DND-41 (cell line): Measurements from ENCODE around the gene CFAP65.
A peak's percentile ranks its signal among the peaks of the same experiment; 100 is the strongest.

Experiments used
- ATAC-seq: fragments of 200-7000 bp; cut with Tn5 transposase; 3 replicates; pipeline ENCODE4 v1.9.1; 2021; ENCODE audit warnings: low read depth; ENCODE audit not compliant: insufficient read depth
- DNase-seq: peaks from one replicate; pipeline ENCODE4 v3.0.0-alpha.2; 2020
- H2AFZ ChIP-seq: 2 replicates; pipeline ENCODE4 v1.6.0; 2012; ENCODE audit warnings: low read depth, low read length
- H3K27ac ChIP-seq: 2 replicates; pipeline ENCODE4 v1.5.1; 2012; ENCODE audit warnings: low read length, inconsistent platforms
- H3K27me3 ChIP-seq: fragments of 200-600 bp; sonication (generic); 2 replicates; pipeline ENCODE4 v1.6.0; 2012; ENCODE audit warnings: low read length, mild to moderate bottlenecking, inconsistent platforms; ENCODE audit not compliant: insufficient read depth, poor library complexity
- H3K36me3 ChIP-seq: 2 replicates; pipeline ENCODE4 v1.5.1; 2012; ENCODE audit warnings: low read length, inconsistent platforms; ENCODE audit not compliant: insufficient read depth
- H3K4me1 ChIP-seq: 2 replicates; pipeline ENCODE4 v1.5.1; 2012; ENCODE audit warnings: mild to moderate bottlenecking, low read length; ENCODE audit not compliant: insufficient read depth
- H3K4me2 ChIP-seq: 2 replicates; pipeline ENCODE4 v1.6.0; 2012; ENCODE audit warnings: mild to moderate bottlenecking, moderate library complexity, low read length, inconsistent platforms; ENCODE audit not compliant: insufficient read depth
- H3K4me3 ChIP-seq, 2 experiments: fragments of 200-600 bp in 1 of 2; shearing (Covaris generic) in 1 of 2; 2 replicates each; pipeline ENCODE4 v1.5.1; 2012 to 2016; ENCODE audit warnings: inconsistent platforms in 2 of 2, low read length in 2 of 2, mild to moderate bottlenecking in 2 of 2, low read depth in 1 of 2, moderate library complexity in 1 of 2
- H3K79me2 ChIP-seq: 2 replicates; pipeline ENCODE4 v1.6.0; 2012; ENCODE audit warnings: low read length, inconsistent platforms; ENCODE audit not compliant: insufficient read depth
- H3K9ac ChIP-seq: 2 replicates; pipeline ENCODE4 v1.6.0; 2012; ENCODE audit warnings: low read depth, mild to moderate bottlenecking, inconsistent platforms, low read length, moderate library complexity
- H3K9me3 ChIP-seq: 2 replicates; pipeline ENCODE4 v1.5.1; 2012; ENCODE audit warnings: low read length, moderate library complexity, mild to moderate bottlenecking, inconsistent platforms; ENCODE audit not compliant: insufficient read depth, severe bottlenecking
- H4K20me1 ChIP-seq: 2 replicates; pipeline ENCODE4 v1.6.0; 2012; ENCODE audit warnings: low read length; ENCODE audit not compliant: insufficient read depth
- CTCF ChIP-seq: IDR thresholded peaks from 2 replicates; pipeline ENCODE4 v1.5.1; 2012; ENCODE audit warnings: borderline replicate concordance, low read length, moderate library complexity, mild to moderate bottlenecking; ENCODE audit not compliant: poor library complexity, severe bottlenecking; ENCODE audit errors: extremely low read depth
- EZH2 ChIP-seq: IDR thresholded peaks from 3 replicates; pipeline ENCODE4 v1.6.1; 2012; ENCODE audit warnings: borderline replicate concordance, low read depth, mild to moderate bottlenecking, moderate library complexity, low read length, inconsistent platforms; ENCODE audit not compliant: severe bottlenecking

Gene CFAP65

GRCh38 chr2:219054956-219055903 lies 13.9 kb upstream of the CFAP65 start:
- DNase-seq (no peak), ATAC-seq (no peak)
- H3K9ac ChIP-seq: no peak overlapping the region
- H3K27me3 ChIP-seq: peaks cover 9% of the 10 kb centered on the region
- H3K27ac ChIP-seq: no peak overlapping the region
- TF ChIP-seq CTCF (no peak), EZH2 (no peak)
- H3K9me3 ChIP-seq: no peaks in the 10 kb centered on the region
- H3K36me3 ChIP-seq: no peaks in the 10 kb centered on the region
- H3K4me3 ChIP-seq: no peak overlapping the region
- no peaks in the 10 kb centered on the region for H3K79me2 ChIP-seq
- no peak overlapping the region for H3K4me2 ChIP-seq
- H2AFZ ChIP-seq: no peak overlapping the region
- no peaks in the 10 kb centered on the region for H3K4me1 ChIP-seq
- no peaks in the 10 kb centered on the region for H4K20me1 ChIP-seq

- Histone ChIP-seq H4K20me1 (no peaks in the 10 kb centered on the region), H3K9ac (no peak overlapping the region), H3K4me2 (no peak overlapping the region), H2AFZ (no peak overlapping the region), H3K27me3 (peaks cover 11% of the 10 kb centered on the region), H3K4me1 (no peaks in the 10 kb centered on the region), H3K27ac (no peak overlapping the region), H3K9me3 (no peaks in the 10 kb centered on the region), H3K36me3 (no peaks in the 10 kb centered on the region), H3K79me2 (no peaks in the 10 kb centered on the region), H3K4me3 (no peak overlapping the region)
- DNase-seq: no peak
- no peak for ATAC-seq
- TF ChIP-seq CTCF (no peak), EZH2 (no peak)
Observed at GRCh38 chr2:219049282-219049681, 8.0 kb upstream of the CFAP65 start.

GRCh38 chr2:219045937-219046550 lies 4.7 kb upstream of the CFAP65 start:
- Histone ChIP-seq H4K20me1 (no peaks in the 10 kb centered on the region), H2AFZ (no peak overlapping the region), H3K4me3 (no peak overlapping the region), H3K79me2 (no peaks in the 10 kb centered on the region), H3K9me3 (no peaks in the 10 kb centered on the region), H3K4me2 (no peak overlapping the region), H3K27me3 (peaks cover 7% of the 10 kb centered on the region), H3K27ac (no peak overlapping the region), H3K36me3 (no peaks in the 10 kb centered on the region), H3K9ac (no peak overlapping the region), H3K4me1 (no peaks in the 10 kb centered on the region)
- TF ChIP-seq CTCF: no peak
- no peak for TF ChIP-seq EZH2
- DNase-seq (peak; percentile 58), ATAC-seq (peak; percentile 85)
